ENCODE data around the gene TAS1R2. TPM values are rescaled to one million over a fixed set of nuclear protein-coding genes. Genes with fewer than 3 reads are reported as not detected.

Gene TAS1R2
- total and polyA plus RNA-seq, 2 experiments from 2014 or later, result not detected

- TF ChIP-seq, protein P1, sequence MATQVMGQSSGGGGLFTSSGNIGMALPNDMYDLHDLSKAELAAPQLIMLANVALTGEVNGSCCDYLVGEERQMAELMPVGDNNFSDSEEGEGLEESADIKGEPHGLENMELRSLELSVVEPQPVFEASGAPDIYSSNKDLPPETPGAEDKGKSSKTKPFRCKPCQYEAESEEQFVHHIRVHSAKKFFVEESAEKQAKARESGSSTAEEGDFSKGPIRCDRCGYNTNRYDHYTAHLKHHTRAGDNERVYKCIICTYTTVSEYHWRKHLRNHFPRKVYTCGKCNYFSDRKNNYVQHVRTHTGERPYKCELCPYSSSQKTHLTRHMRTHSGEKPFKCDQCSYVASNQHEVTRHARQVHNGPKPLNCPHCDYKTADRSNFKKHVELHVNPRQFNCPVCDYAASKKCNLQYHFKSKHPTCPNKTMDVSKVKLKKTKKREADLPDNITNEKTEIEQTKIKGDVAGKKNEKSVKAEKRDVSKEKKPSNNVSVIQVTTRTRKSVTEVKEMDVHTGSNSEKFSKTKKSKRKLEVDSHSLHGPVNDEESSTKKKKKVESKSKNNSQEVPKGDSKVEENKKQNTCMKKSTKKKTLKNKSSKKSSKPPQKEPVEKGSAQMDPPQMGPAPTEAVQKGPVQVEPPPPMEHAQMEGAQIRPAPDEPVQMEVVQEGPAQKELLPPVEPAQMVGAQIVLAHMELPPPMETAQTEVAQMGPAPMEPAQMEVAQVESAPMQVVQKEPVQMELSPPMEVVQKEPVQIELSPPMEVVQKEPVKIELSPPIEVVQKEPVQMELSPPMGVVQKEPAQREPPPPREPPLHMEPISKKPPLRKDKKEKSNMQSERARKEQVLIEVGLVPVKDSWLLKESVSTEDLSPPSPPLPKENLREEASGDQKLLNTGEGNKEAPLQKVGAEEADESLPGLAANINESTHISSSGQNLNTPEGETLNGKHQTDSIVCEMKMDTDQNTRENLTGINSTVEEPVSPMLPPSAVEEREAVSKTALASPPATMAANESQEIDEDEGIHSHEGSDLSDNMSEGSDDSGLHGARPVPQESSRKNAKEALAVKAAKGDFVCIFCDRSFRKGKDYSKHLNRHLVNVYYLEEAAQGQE (IDR thresholded peaks at IDR 0.05; ENCODE audit: unreplicated experiment), result no peak
- TF ChIP-seq EZH2 (IDR thresholded peaks at IDR 0.05; ENCODE audit: low read depth, unreplicated experiment) (no peak), ZNF331 (CRISPR knock-in tag; IDR thresholded peaks at IDR 0.05; ENCODE audit: low read depth) (no peak)
Observed at GRCh38 chr1:18812453-18812939, 47.0 kb downstream of the TAS1R2 start (continued).

- H3K36me3 Mint-ChIP-seq (ENCODE audit: low read depth), result no peaks in the 10 kb centered on the region
- no peak overlapping the region for H3K27ac ChIP-seq (ENCODE audit: low read depth)
- H3F3A ChIP-seq (replicated peaks; ENCODE audit: low read depth), result no peaks in the 10 kb centered on the region
- no peak overlapping the region for H3K4me3 Mint-ChIP-seq
- H3K4me1 ChIP-seq (ENCODE audit: insufficient read depth), result peaks cover 6% of the 10 kb centered on the region; the same call in 1 of the 2 replicates
- peaks cover 9% of the 10 kb centered on the region for H3K27me3 Mint-ChIP-seq (ENCODE audit: insufficient read depth, low read depth, poor library complexity)
- no peak overlapping the region for H3K4me3 ChIP-seq
- ATAC-seq (no peak), DNase-seq (ENCODE audit: low spot score) (no peak)
- no peaks in the 10 kb centered on the region for H4K20me1 ChIP-seq (replicated peaks; ENCODE audit: insufficient read depth)
- H3K27me3 ChIP-seq (ENCODE audit: insufficient read depth), result no peaks in the 10 kb centered on the region
- H3K4me1 Mint-ChIP-seq, result peaks cover 7% of the 10 kb centered on the region; the same call in 1 of the 3 replicates
- no peaks in the 10 kb centered on the region for H3K79me2 ChIP-seq (replicated peaks; ENCODE audit: insufficient read depth)
- no peak overlapping the region for H2AFZ ChIP-seq
- TF ChIP-seq POLR2AphosphoS5 (IDR thresholded peaks at IDR 0.05; ENCODE audit: low read depth) (no peak), ETS1 (IDR thresholded peaks at IDR 0.05) (no peak)
- H3K4me2 ChIP-seq, result no peak overlapping the region
- H3K9me3 Mint-ChIP-seq, result no peaks in the 10 kb centered on the region
- H3K9me2 ChIP-seq (ENCODE audit: insufficient read depth), result no peaks in the 10 kb centered on the region
- no peak overlapping the region for H3K27ac Mint-ChIP-seq
- no peaks in the 10 kb centered on the region for H3K36me3 ChIP-seq (ENCODE audit: insufficient read depth)
Observed at GRCh38 chr1:18811733-18812452, 47.6 kb downstream of the TAS1R2 start.

All from GM23338 (cell line).